Activated T-cell treated with anti-CD3 and anti-CD28 coated beads, Interleukin-2, amount 50 U/mL, for 48 hours (primary cell): Measurements from ENCODE around the gene HSPG2.
"Not testable (repeated sequence)": the region's sequence is repeated elsewhere in the genome, so short reads cannot be mapped to it uniquely, and the experiment has no call there.

ENCODE experiments used
- DNase-seq, 2 experiments: peaks; one replicate each; pipeline ENCODE4 v3.0.0-alpha.2; 2020

HSPG2 gene

GRCh38 chr1:21823206-21823979 is 113.7 kb downstream of the HSPG2 start:
- no peak for DNase-seq

GRCh38 chr1:21822349-21822748 is 114.8 kb downstream of the HSPG2 start:
- no peak for DNase-seq

DNA sequence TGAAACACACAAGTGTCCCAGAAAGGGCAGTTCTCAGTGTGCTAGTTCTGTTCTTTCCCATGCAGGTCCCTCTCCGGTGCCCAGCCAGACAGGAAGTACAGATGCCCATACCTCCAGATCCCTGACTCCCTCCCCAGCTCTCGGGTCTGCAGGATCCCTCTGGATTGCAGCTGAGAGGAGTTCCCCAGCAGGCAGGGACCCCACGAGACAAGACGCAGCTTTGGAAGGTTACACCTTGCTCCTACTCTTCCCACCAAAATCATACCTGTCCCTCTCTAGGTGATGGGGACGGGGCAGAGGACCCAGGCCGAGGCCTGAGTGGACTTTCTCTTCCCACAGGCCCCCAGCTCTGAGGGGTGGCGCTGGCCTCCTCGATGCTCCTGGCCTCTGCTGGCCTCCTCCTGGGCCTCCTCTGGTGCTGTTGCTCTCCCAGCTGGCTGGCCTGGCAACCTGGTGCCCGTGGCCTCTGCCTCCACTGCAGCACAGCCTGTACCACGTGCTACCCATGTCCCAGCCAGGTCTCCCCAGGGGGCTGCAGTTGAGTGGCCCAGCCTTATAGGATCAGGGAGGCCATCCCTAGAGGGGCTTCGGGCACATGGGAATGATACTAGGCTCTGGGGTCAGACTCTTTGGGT is 115.6 kb downstream of the HSPG2 start:
- DNase-seq = no peak

GRCh38 chr1:21820597-21821232 is 116.4 kb downstream of the HSPG2 start:
- DNase-seq = no peak

DNA sequence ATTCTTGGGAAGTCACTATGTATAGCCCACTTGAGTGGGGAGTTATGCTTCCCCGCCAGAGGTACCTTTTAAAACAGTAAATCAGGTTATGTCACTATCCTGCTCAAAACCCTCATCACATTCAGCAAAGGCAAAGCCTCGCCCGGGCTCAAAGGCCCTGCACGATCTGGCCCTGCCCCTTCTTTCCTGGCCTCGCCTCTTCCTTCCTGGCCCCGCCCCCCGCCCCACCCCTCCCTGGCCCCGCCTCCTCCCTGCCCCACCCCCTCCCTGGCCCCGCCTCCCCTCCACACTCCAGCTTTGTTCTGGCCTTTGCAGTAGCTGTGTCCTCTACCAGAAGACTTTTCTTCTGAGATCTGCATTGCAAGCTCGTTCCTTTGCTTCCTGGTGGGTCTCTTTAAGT is 118.5 kb downstream of the HSPG2 start:
- DNase-seq = peak; percentile 67 to 68

- no peak for DNase-seq
Measured at GRCh38 chr1:21816602-21817302, 120.4 kb downstream of the HSPG2 start.

DNA sequence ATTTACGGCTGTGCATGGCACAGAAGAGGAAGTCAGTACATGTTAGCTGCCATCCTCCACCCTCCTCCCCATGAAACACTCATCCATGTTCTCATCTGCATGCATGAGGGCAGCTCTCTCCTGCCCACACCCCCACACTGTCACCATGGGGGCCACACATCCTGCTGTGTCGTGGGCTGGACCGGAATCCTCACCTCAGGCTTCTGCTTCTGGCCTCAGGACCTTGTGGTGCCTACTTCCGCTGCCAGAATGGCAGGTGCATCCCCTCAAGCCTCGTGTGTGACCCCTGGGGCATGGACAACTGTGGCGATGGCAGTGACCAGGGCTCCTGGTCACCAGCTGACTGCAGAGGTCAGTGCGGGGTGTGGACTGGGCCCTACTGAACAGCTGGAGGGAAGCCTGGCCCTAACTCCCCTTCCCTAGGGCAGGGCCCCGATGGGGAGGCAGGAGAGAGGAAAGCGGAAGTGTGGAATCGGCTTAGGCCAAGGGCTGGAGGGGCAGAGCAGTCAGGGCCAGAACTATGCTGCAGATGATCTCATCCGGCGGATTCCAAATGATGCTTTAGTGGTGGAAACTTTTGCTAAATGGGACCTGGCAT is 121.3 kb downstream of the HSPG2 start:
- DNase-seq = no peak

- DNase-seq = no peak
Measured at GRCh38 chr1:21814981-21815582, 122.0 kb downstream of the HSPG2 start.

DNA sequence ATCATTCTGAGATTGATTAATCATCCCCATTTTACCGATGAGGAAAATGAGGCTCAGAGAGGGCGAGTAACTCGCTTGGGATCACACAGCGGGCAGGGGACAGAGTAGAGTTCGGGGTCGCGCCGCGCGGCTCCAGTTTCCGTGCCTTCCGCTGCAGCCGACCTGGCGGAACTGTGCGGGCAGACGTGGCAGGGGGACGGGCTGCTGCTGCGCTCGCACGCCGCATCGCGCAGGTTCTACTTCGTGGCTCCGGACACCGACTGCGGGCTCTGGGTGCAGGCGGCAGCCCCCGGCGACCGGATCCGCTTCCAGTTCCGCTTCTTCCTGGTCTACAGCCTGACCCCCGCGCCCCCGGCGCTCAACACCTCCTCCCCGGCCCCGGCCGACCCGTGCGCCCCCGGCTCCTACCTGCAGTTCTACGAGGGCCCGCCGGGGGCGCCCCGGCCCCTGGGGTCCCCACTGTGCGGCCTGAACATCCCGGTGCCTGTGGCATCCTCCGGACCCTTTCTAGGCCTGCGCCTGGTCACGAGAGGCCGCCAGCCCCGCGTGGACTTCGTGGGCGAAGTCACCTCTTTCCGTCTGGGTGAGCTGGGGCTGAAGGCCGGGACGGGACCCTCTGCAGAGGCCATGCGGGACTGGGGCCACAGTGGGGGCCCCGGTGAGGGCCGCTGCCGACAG is 122.7 kb downstream of the HSPG2 start:
- peak; percentile 50 to 64 for DNase-seq

GRCh38 chr1:21813542-21813941 is 123.6 kb downstream of the HSPG2 start:
- DNase-seq = no peak

DNA sequence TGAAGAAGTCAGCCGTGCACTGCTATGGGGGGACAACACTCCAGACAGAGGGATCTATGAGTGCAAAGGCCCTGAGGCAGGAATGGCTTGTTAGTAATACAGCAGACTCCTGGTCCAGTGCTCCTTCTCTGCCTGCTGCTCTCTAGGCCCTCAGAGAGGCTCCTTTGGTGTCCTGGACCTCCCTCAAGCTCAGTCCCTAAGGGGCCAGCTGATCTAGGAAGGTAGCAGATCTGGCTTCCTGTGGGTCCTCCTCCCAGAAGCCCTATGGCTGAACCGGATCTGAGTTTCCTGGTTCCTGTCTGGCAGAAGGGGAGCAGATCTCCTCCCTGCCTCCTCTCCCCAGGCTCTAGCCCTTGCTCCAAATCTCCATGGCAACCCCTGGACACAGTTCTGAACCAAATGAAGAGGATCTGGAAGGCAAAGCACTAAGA is 125.2 kb downstream of the HSPG2 start, which contains the start of gene LDLRAD2:
Gene LDLRAD2, plus strand, starts transcription at position 391 of the 431 bp plus-strand sequence. CDS start 187 bp downstream, outside the sequence.
- DNase-seq = no peak

DNA sequence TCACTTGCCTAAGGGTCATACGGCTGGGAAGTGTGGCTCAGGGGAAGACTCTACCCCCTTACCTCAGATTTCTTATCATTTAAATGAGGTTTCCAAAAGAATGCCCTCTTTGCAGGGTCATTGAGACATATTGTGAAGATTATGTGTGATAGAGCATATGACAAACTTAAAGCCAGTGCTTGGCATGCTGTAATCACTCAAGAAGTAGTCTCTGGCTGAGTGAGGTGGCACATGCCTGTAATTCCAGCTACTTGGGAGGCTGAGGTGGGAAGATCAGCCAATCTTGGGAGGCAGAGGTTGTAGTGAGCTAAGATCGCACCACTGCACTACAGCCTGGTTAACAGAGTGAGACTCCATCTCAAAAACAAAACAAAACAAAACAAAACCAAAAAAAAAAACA is 132.6 kb downstream of the HSPG2 start:
- DNase-seq = no peak

DNA sequence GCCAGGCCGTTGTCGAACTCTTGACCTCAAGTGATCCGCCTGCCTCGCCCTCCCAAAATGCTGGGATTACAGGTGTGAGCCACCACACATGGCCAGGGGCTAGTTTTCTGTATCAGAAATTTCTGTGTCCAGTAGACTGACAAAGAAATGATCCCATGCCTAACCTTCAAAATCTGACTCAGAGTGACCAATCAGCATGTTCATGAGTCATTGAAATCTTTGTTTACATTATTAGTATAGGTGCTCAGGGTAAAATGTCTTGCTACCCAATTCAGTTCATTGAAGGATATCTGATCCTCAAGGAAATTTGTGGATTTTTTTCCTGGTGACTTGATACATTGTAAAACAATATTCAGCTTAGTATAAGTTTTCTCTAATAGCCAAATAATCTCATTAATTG is 136.0 kb downstream of the HSPG2 start:
- DNase-seq = no peak

DNA sequence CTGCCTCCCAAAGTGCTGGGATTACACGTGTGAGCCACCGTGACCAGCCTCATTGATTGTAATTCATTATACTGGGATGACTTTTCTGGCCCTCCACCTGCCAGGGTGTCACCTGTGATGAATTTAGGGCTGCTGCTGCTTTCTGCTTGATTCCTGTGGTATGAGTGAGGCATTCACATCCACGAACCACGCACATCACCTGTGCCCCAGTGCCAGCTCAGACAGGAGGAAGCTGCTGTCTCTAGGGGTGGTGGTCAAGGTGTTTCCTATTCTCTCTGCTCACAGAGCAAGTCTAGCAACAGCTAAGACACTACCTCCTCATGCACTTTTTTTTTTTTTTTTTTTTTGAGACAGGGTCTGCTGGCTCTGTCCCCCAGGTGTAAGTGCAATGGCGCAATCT is 137.4 kb downstream of the HSPG2 start:
- no peak for DNase-seq

GRCh38 chr1:21795075-21795474 is 142.0 kb downstream of the HSPG2 start:
- no peak for DNase-seq

DNA sequence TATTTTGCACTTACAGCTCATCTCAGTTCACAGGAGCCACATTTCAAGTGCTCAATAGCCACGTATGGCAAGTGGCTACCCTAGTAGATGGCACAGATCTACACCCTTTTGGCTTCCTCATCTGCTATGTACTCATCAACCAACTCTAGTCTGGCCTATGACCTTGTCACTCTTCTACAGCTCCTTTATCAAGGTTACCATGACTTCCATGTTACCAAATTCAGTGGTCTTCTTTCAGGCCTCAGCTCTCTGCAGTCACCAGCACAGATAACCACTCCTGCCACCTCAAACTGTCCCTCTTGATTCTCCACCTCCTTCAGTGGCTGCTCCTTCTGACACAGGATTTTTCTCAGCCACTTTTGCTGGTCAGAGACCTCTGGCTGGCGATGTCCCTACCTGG is 142.5 kb downstream of the HSPG2 start:
- no peak for DNase-seq

- DNase-seq = no peak
Measured at GRCh38 chr1:21793104-21793503, 144.0 kb downstream of the HSPG2 start.

- DNase-seq = no peak
Measured at GRCh38 chr1:21786640-21787039, 150.5 kb downstream of the HSPG2 start.

DNA sequence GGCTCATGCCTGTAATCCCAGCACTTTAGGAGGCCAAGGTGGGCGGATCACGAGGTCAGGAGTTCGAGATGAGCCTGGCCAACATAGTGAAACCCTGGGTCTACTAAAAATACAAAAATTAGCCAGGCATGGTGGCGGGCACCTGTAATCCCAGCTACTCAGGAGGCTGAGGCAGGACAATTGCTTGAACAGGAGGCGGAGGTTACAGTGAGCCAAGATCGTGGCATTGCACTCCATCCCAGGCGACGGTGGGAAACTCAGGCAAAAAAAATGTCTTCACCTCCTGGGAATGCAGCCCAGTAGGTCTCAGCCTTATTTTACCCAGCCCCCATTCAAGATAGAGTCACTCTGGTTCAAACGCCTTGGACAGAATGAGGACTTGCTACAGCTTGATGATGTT is 151.3 kb downstream of the HSPG2 start:
- DNase-seq = not testable (repeated sequence)

GRCh38 chr1:21783679-21784603 is 153.2 kb downstream of the HSPG2 start:
- DNase-seq = no peak
